ENCODE measurements around the gene PYGB.

The PYGB gene

GRCh38 chr20:25216199-25216945 is 31.5 kb upstream of the PYGB start:
- no peak for DNase-seq

GRCh38 chr20:25217161-25218108 is 30.4 kb upstream of the PYGB start:
- DNase-seq: no peak

GRCh38 chr20:25218109-25218486 is 29.8 kb upstream of the PYGB start:
- no peak for DNase-seq

GRCh38 chr20:25218492-25218891 is 29.4 kb upstream of the PYGB start:
- no peak for DNase-seq

GRCh38 chr20:25219365-25219764 is 28.5 kb upstream of the PYGB start:
- no peak for DNase-seq

- no peak for DNase-seq
Observed at GRCh38 chr20:25220021-25220730, 27.7 kb upstream of the PYGB start.

GRCh38 chr20:25220810-25221591 is 26.9 kb upstream of the PYGB start:
- no peak for DNase-seq

GRCh38 chr20:25221592-25222460 is 26.1 kb upstream of the PYGB start:
- no peak for DNase-seq

- DNase-seq: no peak
Observed at GRCh38 chr20:25222461-25223178, 25.3 kb upstream of the PYGB start.

GRCh38 chr20:25223179-25223661 is 24.7 kb upstream of the PYGB start:
- DNase-seq: no peak

GRCh38 chr20:25223765-25224720 is 23.8 kb upstream of the PYGB start:
- DNase-seq: no peak

GRCh38 chr20:25224941-25225340 is 22.9 kb upstream of the PYGB start:
- DNase-seq: no peak

- no peak for DNase-seq
Observed at GRCh38 chr20:25225642-25226432, 22.0 kb upstream of the PYGB start.

GRCh38 chr20:25226433-25227316 is 21.2 kb upstream of the PYGB start:
- no peak for DNase-seq

- no peak for DNase-seq
Observed at GRCh38 chr20:25227317-25227831, 20.5 kb upstream of the PYGB start.

- no peak for DNase-seq
Observed at GRCh38 chr20:25229486-25230165, 18.3 kb upstream of the PYGB start.

Data from T-helper 9 cell (primary cell).